Dendritic cell treated with granulocyte-macrophage colony-stimulating factor and Interleukin-4, amounts not matched to agents 40 ng/mL and 50 ng/mL, for 4 days (primary cell): ENCODE results near the gene ATP11A.

Experiments used
- H3K27ac Mint-ChIP-seq: one replicate; pipeline ENCODE4 v1.8.0; 2022; ENCODE audit warnings: mild to moderate bottlenecking, mixed read lengths
- H3K27me3 Mint-ChIP-seq: one replicate; pipeline ENCODE4 v1.8.0; 2022; ENCODE audit warnings: mild to moderate bottlenecking, mixed read lengths
- H3K36me3 Mint-ChIP-seq: one replicate; pipeline ENCODE4 v1.8.0; 2022; ENCODE audit warnings: low read depth, mixed read lengths
- H3K4me1 Mint-ChIP-seq: one replicate; pipeline ENCODE4 v1.8.0; 2022; ENCODE audit warnings: low read depth, mixed read lengths
- H3K4me3 Mint-ChIP-seq: one replicate; pipeline ENCODE4 v1.8.0; 2022; ENCODE audit warnings: mild to moderate bottlenecking, moderate library complexity, mixed read lengths
- H3K9me3 Mint-ChIP-seq: one replicate; pipeline ENCODE4 v1.8.0; 2022; ENCODE audit warnings: mixed read lengths
- intact Hi-C: fragments of 100-400 bp; cut with micrococcal nuclease; formaldehyde crosslinking; loops from one replicate; pipeline ENCODE4 v1.15.0; 2022

ATP11A gene

GRCh38 chr13:112689303-112690245 is at the start of gene ATP11A:
Gene ATP11A, plus strand, starts transcription at chr13:112690038. Its CDS starts 379 bp downstream, at chr13:112690417.
- H3K27me3 Mint-ChIP-seq = no peaks in the 10 kb centered on the region

DNA sequence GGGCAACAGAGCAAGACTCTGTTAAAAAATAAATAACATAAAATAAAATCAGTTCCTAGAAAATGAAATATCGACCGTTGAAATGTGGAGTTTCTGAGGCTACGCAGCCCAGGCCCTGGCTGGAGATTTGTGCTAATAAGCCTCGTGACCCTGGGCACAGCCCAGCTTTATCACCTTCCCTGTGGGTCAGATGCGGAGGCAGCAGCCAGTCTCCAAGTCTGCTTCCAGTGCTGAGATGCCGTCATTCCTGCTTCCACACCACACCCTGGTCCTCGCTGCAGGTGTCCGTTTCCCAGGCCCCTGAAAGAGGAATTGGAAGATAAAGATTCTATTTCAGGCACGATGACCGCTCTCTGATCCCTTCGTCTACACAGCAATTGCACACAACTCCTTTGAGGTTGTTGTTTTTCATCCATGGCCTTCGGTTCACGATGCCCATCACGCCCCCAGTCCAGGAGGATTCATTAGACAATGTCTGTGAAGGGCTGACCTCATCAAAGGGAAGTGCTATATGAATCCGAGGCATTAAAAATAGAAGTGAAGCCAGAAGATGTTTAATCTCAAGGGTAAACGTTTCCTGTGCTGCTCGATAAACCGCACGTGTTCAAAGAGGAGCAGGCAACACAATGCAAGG is 48.3 kb upstream of the ATP11A start:
- Mint-ChIP-seq H3K36me3 (no peaks in the 10 kb centered on the region), H3K4me1 (peaks cover 5% of the 10 kb centered on the region), H3K4me3 (no peak overlapping the region), H3K9me3 (no peaks in the 10 kb centered on the region), H3K27me3 (peaks cover 37% of the 10 kb centered on the region), H3K27ac (no peak overlapping the region)
- intact Hi-C loops = no loop called here

More at GRCh38 chr13:112689303-112690245, at the start of gene ATP11A:
- H3K4me3 Mint-ChIP-seq = peak within 1 kb of the TSS; percentile 90
- peaks cover 51% of the 10 kb centered on the region for H3K4me1 Mint-ChIP-seq
- intact Hi-C loops = loop anchor here (10.0 kb wide), 3 partner anchors 75 to 515 kb away; partner anchors contain the start of genes CUL4A, PCID2 and TUBGCP3
- H3K36me3 Mint-ChIP-seq = peaks cover 28% of the 10 kb centered on the region
- H3K9me3 Mint-ChIP-seq = no peaks in the 10 kb centered on the region
- H3K27ac Mint-ChIP-seq = peak within 1 kb of the TSS; percentile 95

GRCh38 chr13:112642090-112642460 is 47.8 kb upstream of the ATP11A start:
- no peaks in the 10 kb centered on the region for H3K36me3 Mint-ChIP-seq
- H3K9me3 Mint-ChIP-seq = no peaks in the 10 kb centered on the region
- H3K27ac Mint-ChIP-seq = no peak overlapping the region
- H3K4me3 Mint-ChIP-seq = no peak overlapping the region
- H3K4me1 Mint-ChIP-seq = peaks cover 5% of the 10 kb centered on the region
- H3K27me3 Mint-ChIP-seq = peaks cover 34% of the 10 kb centered on the region
- intact Hi-C loops = no loop called here

DNA sequence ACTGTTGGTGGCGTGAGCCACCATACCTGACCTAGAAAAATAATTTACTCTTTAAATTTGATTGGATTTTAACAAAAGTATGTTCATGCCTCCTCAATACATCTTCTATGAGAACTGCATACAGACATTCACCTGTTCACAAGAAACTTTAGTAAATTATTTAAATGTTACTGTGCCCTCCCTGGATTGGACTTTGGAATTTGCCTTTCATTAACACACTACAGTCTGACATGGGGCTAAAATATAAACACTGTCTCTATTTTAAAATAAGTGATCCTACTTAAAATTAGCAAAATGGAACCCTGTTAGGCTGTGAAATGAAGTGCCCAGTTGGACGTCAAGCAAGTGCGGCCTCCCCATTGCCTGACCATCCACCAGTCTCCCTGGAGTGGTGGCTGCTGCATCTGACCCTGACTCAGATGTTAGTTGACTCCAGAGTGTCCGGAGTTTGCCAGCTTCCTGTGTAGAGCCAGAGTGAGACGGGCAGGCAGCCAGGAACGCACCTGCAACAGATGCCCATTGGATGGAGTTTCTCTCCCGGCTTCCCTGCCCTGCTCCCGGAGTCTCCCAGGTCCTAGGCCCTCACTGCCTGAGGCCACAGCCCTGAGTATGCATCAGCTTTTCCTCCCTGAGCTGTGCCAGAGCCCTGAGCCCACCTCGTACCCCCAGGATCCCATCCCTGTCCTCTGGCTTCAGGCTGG is 45.9 kb upstream of the ATP11A start:
- Mint-ChIP-seq H3K36me3 (no peaks in the 10 kb centered on the region), H3K4me3 (no peak overlapping the region), H3K27ac (no peak overlapping the region), H3K27me3 (peaks cover 22% of the 10 kb centered on the region), H3K4me1 (peaks cover 5% of the 10 kb centered on the region), H3K9me3 (no peaks in the 10 kb centered on the region)
- intact Hi-C loops = no loop called here

GRCh38 chr13:112645327-112645914 is 44.4 kb upstream of the ATP11A start:
- no peaks in the 10 kb centered on the region for H3K9me3 Mint-ChIP-seq
- no peak overlapping the region for H3K27ac Mint-ChIP-seq
- no peak overlapping the region for H3K4me3 Mint-ChIP-seq
- H3K4me1 Mint-ChIP-seq = peaks cover 5% of the 10 kb centered on the region
- H3K27me3 Mint-ChIP-seq = peaks cover 12% of the 10 kb centered on the region
- no peaks in the 10 kb centered on the region for H3K36me3 Mint-ChIP-seq
- intact Hi-C loops = no loop called here

- H3K4me1 Mint-ChIP-seq = no peaks in the 10 kb centered on the region
- no peaks in the 10 kb centered on the region for H3K9me3 Mint-ChIP-seq
- no peak overlapping the region for H3K27ac Mint-ChIP-seq
- peaks cover 9% of the 10 kb centered on the region for H3K27me3 Mint-ChIP-seq
- no peaks in the 10 kb centered on the region for H3K36me3 Mint-ChIP-seq
- intact Hi-C loops = no loop called here
- H3K4me3 Mint-ChIP-seq = no peak overlapping the region
Observed at GRCh38 chr13:112647256-112647655, 42.6 kb upstream of the ATP11A start.

DNA sequence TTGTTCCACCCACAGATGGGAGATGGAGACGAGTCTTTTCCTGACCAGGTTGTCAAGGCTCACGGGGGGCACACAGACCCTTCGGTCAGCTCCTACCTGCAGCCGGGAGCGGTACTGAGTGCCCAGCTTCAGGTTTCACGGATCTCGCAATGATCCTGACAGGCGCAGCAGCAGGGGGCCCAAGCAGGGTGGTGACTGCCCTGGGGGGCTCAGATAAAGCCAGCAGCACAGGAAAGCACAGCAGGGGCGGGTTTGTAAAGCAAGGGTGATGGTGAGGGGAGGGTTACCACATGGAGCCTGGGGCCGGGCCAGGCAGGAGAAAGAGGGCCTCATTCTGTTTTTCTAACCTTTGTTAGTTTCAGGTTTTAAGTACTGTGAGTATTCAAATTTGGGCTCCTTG is 41.7 kb upstream of the ATP11A start:
- Mint-ChIP-seq H3K4me3 (no peak overlapping the region), H3K4me1 (no peaks in the 10 kb centered on the region), H3K27me3 (peaks cover 9% of the 10 kb centered on the region), H3K27ac (no peak overlapping the region), H3K9me3 (no peaks in the 10 kb centered on the region), H3K36me3 (no peaks in the 10 kb centered on the region)
- intact Hi-C loops = no loop called here

DNA sequence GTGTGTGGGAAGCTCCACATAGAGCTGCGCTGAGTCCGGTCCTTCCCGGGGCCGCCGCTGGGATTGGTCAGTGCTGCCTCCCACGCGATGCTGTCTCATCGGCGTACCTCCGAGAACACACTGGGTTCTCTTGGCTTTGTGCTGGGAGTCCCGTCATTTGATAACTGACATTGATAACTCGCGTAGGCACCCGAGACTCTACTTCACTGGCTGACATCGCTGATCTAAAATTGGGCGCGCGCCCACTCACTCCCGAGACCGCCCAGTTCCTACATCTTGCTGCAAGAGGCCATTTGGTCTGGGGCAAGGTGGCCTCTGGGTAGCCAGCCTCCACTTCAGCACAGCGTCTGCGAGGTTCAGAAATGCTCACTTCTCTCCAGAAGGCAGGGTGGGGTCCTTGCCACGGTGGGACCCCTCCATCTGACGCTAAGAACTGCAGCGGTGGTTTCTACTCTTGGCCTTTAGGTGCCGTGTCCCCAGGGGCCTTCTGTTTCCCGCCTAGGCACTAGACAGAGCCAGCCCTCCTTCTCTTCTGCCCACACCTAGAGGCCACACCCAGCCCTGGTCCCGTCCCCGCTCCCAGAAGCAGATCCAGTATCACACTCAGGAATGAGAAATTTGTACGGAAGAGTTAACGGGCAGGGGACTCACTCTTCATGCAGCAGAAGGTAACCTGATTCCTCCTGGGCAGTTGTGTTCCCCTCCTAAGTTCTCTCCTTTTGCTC is 40.7 kb upstream of the ATP11A start:
- Mint-ChIP-seq H3K27me3 (peaks cover 9% of the 10 kb centered on the region), H3K4me3 (no peak overlapping the region)

DNA sequence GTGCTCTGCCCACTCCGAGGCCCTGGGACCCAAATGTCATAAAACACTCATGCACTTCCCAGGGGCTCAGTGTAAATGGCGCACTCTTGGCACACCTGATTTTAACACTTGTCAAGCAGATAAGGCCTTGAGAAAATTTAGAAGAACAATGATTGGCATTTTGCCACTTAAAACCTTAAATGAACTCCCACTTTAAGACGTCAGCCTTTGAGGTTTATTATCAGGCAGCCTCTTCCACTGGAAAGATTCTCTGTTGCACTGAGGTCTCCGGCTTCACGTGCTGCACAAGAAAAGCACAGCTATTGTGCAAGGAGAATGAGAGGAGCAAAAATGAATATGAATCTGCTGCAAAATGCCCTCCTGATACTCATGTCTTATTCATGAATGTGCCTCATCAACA is 38.5 kb upstream of the ATP11A start:
- H3K27ac Mint-ChIP-seq = no peak overlapping the region
- H3K4me3 Mint-ChIP-seq = no peak overlapping the region
- H3K36me3 Mint-ChIP-seq = no peaks in the 10 kb centered on the region
- no peaks in the 10 kb centered on the region for H3K4me1 Mint-ChIP-seq
- intact Hi-C loops = no loop called here
- H3K27me3 Mint-ChIP-seq = peaks cover 2% of the 10 kb centered on the region
- H3K9me3 Mint-ChIP-seq = no peaks in the 10 kb centered on the region

More for the DNA sequence above, 40.7 kb upstream of the ATP11A start:
- Mint-ChIP-seq H3K36me3 (no peaks in the 10 kb centered on the region), H3K9me3 (no peaks in the 10 kb centered on the region), H3K4me1 (no peaks in the 10 kb centered on the region), H3K27ac (no peak overlapping the region)
- intact Hi-C loops = no loop called here

DNA sequence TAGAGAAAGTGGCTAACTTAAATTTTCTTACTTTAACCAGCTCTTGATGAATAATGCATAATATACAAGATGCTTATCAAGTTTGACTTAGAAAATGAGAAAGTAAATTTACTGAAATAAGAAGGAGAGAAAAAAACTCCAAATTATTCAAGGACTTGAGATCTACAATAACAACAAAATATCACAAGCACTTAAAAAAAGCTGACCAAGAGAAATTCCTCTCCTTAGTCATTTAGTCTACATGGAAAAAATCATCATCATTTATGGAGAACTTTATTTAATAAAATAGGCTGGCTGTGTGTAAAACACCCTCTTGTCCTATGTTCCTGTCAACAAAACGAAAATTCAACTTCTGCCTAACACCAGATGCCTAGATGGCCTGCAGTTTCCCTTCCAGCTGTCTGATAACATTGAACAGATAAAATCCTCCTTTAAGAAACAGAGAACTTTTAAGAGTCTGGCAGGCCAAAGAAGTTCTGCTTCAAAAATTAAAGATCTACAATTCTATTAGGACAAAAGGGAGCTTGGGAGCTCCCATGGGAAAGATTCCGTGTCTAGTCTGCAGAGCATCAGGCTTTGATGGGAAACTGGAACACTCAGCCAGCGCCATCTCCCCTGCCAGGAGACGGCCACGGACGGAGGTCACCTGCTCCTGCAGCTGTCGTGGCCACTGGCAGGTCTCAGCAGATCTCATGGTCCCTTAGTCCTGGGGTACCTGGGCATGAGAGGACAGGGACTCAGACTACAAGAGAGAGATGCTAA is 37.9 kb upstream of the ATP11A start:
- H3K4me1 Mint-ChIP-seq = no peaks in the 10 kb centered on the region
- peaks cover 2% of the 10 kb centered on the region for H3K27me3 Mint-ChIP-seq
- intact Hi-C loops = no loop called here
- H3K27ac Mint-ChIP-seq = no peak overlapping the region
- H3K4me3 Mint-ChIP-seq = no peak overlapping the region
- H3K36me3 Mint-ChIP-seq = no peaks in the 10 kb centered on the region
- H3K9me3 Mint-ChIP-seq = no peaks in the 10 kb centered on the region

DNA sequence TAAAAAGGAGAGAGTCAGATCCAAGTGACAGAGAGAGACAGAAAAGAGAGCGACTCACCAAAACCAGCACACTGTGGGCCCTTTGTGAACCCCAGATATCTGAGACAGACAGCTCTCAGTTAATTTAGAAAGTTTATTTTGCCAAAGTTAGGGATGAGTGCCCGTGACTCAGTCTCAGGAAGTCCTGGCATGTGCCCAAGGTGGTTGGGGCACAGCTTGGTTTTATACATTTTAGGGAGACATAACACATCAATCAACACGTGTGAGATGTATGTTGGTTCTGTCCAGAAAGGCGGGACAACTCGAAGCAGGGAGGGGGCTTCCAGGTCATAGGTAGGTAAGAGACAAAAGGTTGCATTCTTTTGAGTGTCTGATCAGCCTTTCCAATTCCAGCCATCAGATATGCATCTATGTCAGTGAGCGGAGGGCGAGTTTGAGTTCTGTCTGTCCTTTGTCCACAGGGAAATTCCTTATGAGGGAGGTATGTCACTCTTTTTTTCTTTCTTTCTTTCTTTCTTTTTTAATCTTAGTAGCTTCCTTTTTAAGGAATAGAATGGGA is 37.2 kb upstream of the ATP11A start:
- Mint-ChIP-seq H3K36me3 (no peaks in the 10 kb centered on the region), H3K27ac (no peak overlapping the region), H3K4me1 (no peaks in the 10 kb centered on the region), H3K9me3 (no peaks in the 10 kb centered on the region), H3K4me3 (no peak overlapping the region), H3K27me3 (peaks cover 2% of the 10 kb centered on the region)
- intact Hi-C loops = no loop called here

- H3K9me3 Mint-ChIP-seq = no peaks in the 10 kb centered on the region
- H3K4me1 Mint-ChIP-seq = no peaks in the 10 kb centered on the region
- peaks cover 2% of the 10 kb centered on the region for H3K27me3 Mint-ChIP-seq
- H3K4me3 Mint-ChIP-seq = no peak overlapping the region
- intact Hi-C loops = no loop called here
- no peaks in the 10 kb centered on the region for H3K36me3 Mint-ChIP-seq
- H3K27ac Mint-ChIP-seq = no peak overlapping the region
Observed at GRCh38 chr13:112653071-112653470, 36.8 kb upstream of the ATP11A start.
